Keratinocyte (primary cell): ENCODE measurements around the gene OFD1. TPM values are rescaled to one million over a fixed set of nuclear protein-coding genes. Genes with fewer than 3 reads are reported as not detected.
A peak's percentile ranks its signal among the peaks of the same experiment; 100 is the strongest.

Experiments
- DNase-seq: peaks from one replicate; pipeline ENCODE4 v3.0.0-alpha.2; 2011; ENCODE audit warnings: low read depth, missing footprints, low spot score
- FAIRE-seq: peaks from 2 replicates; lab custom pipeline; 2011; peaks lifted over from hg19 to GRCh38; lab: Jason Lieb, UNC
- H2AFZ ChIP-seq: 2 replicates; pipeline ENCODE4 v1.6.0; 2012; ENCODE audit warnings: low read length, control low read depth, inconsistent platforms; ENCODE audit not compliant: control insufficient read depth
- H3K27ac ChIP-seq: 2 replicates; pipeline ENCODE4 v1.5.1; 2011; ENCODE audit warnings: low read length; ENCODE audit not compliant: control insufficient read depth, insufficient read depth
- H3K27me3 ChIP-seq: 3 replicates; pipeline ENCODE4 v1.6.0; 2011; ENCODE audit warnings: low read length; ENCODE audit not compliant: control insufficient read depth, insufficient read depth; ENCODE audit errors: extremely low read depth
- H3K36me3 ChIP-seq, 2 experiments: 2 replicates in 1 of 2; 3 replicates in 1 of 2; pipeline ENCODE4 v1.5.1; 2011; ENCODE audit warnings: low read length in 2 of 2, mild to moderate bottlenecking in 1 of 2; ENCODE audit not compliant: control insufficient read depth in 2 of 2, insufficient read depth in 2 of 2; ENCODE audit errors: extremely low read depth in 1 of 2
- H3K4me1 ChIP-seq: 3 replicates; pipeline ENCODE4 v1.5.1; 2011; ENCODE audit warnings: low read length; ENCODE audit not compliant: control insufficient read depth, insufficient read depth; ENCODE audit errors: extremely low read depth
- H3K4me2 ChIP-seq: 3 replicates; pipeline ENCODE4 v1.6.0; 2011; ENCODE audit warnings: low read depth, low read length; ENCODE audit not compliant: control insufficient read depth, insufficient read depth; ENCODE audit errors: extremely low read depth
- H3K4me3 ChIP-seq, 3 experiments: fragments of 200-600 bp in 1 of 3; sonication (generic) in 1 of 3; 2 replicates in 2 of 3; 3 replicates in 1 of 3; pipeline ENCODE4 v1.5.1; 2011 to 2016; ENCODE audit warnings: low read length in 3 of 3, mild to moderate bottlenecking in 3 of 3, control low read depth in 2 of 3, inconsistent platforms in 1 of 3, low read depth in 1 of 3, mixed read lengths in 1 of 3, mixed run types in 1 of 3, moderate library complexity in 1 of 3; ENCODE audit not compliant: control insufficient read depth in 2 of 3, insufficient read depth in 2 of 3; ENCODE audit errors: extremely low read depth in 1 of 3
- H3K79me2 ChIP-seq: 2 replicates; pipeline ENCODE4 v1.6.0; 2012; ENCODE audit warnings: low read length; ENCODE audit not compliant: control insufficient read depth, insufficient read depth
- H3K9ac ChIP-seq: 3 replicates; pipeline ENCODE4 v1.6.0; 2011; ENCODE audit warnings: low read length; ENCODE audit not compliant: control insufficient read depth, insufficient read depth; ENCODE audit errors: extremely low read depth
- H3K9me1 ChIP-seq: 3 replicates; pipeline ENCODE4 v1.6.0; 2011; ENCODE audit warnings: low read length; ENCODE audit not compliant: control insufficient read depth, insufficient read depth; ENCODE audit errors: extremely low read depth
- H3K9me3 ChIP-seq: 2 replicates; pipeline ENCODE4 v1.5.1; 2012; ENCODE audit warnings: low read depth, low read length; ENCODE audit not compliant: control insufficient read depth
- H4K20me1 ChIP-seq: 3 replicates; pipeline ENCODE4 v1.6.0; 2011; ENCODE audit warnings: low read length; ENCODE audit not compliant: control insufficient read depth, insufficient read depth; ENCODE audit errors: extremely low read depth
- CTCF ChIP-seq, 3 experiments: IDR thresholded peaks in 1 of 3; conservative IDR thresholded peaks in 1 of 3; optimal IDR thresholded peaks in 1 of 3; 2 replicates in 2 of 3; 3 replicates in 1 of 3; pipeline versions ENCODE3 to v1.5.1; 2011; ENCODE audit warnings: low read length in 3 of 3, mild to moderate bottlenecking in 3 of 3, moderate library complexity in 2 of 3, control low read depth in 1 of 3, inconsistent platforms in 1 of 3; ENCODE audit not compliant: insufficient read depth in 2 of 3; ENCODE audit errors: extremely low read depth in 1 of 3
- EZH2 ChIP-seq: IDR thresholded peaks from one replicate; pipeline ENCODE4 v1.6.1; 2012; ENCODE audit warnings: inconsistent platforms, mild to moderate bottlenecking, low read length, moderate library complexity
- dilution Hi-C: fragments of 300-500 bp; cut with MboI; formaldehyde crosslinking; loops from one replicate; pipeline ENCODE4 v1.7.0; 2020; ENCODE audit warnings: low sequenced_read_pairs; ENCODE audit not compliant: extremely low pct_ligation_motif_present
- polyA plus RNA-seq, 5 experiments: library from polyadenylated mRNA; depleted of rRNA in 3 of 5; stranded (reverse) in 3 of 5; stranded (forward) in 1 of 5; unstranded in 1 of 5; fragments of >200 nt; gene quantifications; 1 replicate in 1 of 5; 2 replicates in 3 of 5; 3 replicates in 1 of 5; pipeline versions ENCODE4 v1.2.1 to v1.2.3, GENCODE V29; 2011 to 2012; ENCODE audit warnings: missing spikeins in 2 of 5, low read depth in 1 of 5, low replicate concordance in 1 of 5

The OFD1 gene
- polyA plus RNA-seq, 1 donor (not counting 4 experiments of a cell fraction or from before 2014, with no cell fraction given), result 18.3 TPM

GRCh38 chrX:13752646-13753045 lies 18.1 kb downstream of the OFD1 start:
- Histone ChIP-seq H3K9ac (no peak overlapping the region), H3K4me1 (peaks cover 10% of the 10 kb centered on the region), H3K36me3 (peaks cover 11 to 16% of the 10 kb centered on the region in 2 experiments), H3K27me3 (no peaks in the 10 kb centered on the region), H3K79me2 (no peaks in the 10 kb centered on the region), H4K20me1 (no peaks in the 10 kb centered on the region), H3K9me1 (no peaks in the 10 kb centered on the region), H3K27ac (peak overlapping the region; percentile 23), H3K4me2 (no peak overlapping the region), H3K4me3 (no peak overlapping the region), H3K9me3 (no peaks in the 10 kb centered on the region), H2AFZ (no peak overlapping the region)
- dilution Hi-C loops, result no loop called here
- TF ChIP-seq CTCF (optimal IDR thresholded peaks at IDR 0.05 in 1 of 3, IDR thresholded peaks at IDR 0.05 in 1 of 3, conservative IDR thresholded peaks at IDR 0.05 in 1 of 3; ENCODE audit: extremely low read depth in 1 of 3, insufficient read depth in 2 of 3, low read length in 3 of 3), result no peak
- no peak for TF ChIP-seq EZH2
- no peak for DNase-seq
- FAIRE-seq, result no peak

DNA sequence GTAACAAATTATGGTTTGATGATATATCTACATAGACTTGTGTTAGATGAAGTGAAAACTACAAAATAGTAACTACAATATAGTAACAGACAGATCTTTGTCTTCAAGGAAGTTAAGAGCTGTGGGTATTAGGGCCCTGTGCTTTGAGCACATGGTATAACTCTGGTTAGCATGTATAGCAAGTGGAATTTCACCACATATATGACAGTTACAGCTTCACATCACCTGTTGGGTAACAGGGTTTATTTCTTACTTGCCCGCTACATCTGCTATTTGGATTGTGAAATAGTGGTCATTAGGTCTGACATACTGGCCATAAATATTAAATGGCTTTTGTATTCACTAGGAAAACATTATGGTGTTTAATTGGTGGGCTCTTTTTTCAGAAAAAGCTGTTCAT lies 20.2 kb downstream of the OFD1 start:
- H3K36me3 ChIP-seq, result peaks cover 13 to 20% of the 10 kb centered on the region in 2 experiments
- H4K20me1 ChIP-seq, result no peaks in the 10 kb centered on the region
- H3K4me3 ChIP-seq, result no peak overlapping the region
- no peak overlapping the region for H3K9ac ChIP-seq
- no peaks in the 10 kb centered on the region for H3K27me3 ChIP-seq
- no peaks in the 10 kb centered on the region for H3K9me3 ChIP-seq
- FAIRE-seq, result no peak
- H3K9me1 ChIP-seq, result no peaks in the 10 kb centered on the region
- peaks cover 9% of the 10 kb centered on the region for H3K4me1 ChIP-seq
- H2AFZ ChIP-seq, result no peak overlapping the region
- no peak for TF ChIP-seq CTCF (optimal IDR thresholded peaks at IDR 0.05 in 1 of 3, IDR thresholded peaks at IDR 0.05 in 1 of 3, conservative IDR thresholded peaks at IDR 0.05 in 1 of 3; ENCODE audit: extremely low read depth in 1 of 3, insufficient read depth in 2 of 3, low read length in 3 of 3)
- no peak for TF ChIP-seq EZH2
- H3K79me2 ChIP-seq, result no peaks in the 10 kb centered on the region
- H3K4me2 ChIP-seq, result no peak overlapping the region
- DNase-seq, result no peak
- dilution Hi-C loops, result no loop called here
- H3K27ac ChIP-seq, result no peak overlapping the region
